Measurements from ENCODE around the gene UBE2G2. TPM values are rescaled to one million over a fixed set of nuclear protein-coding genes. Genes with fewer than 3 reads are reported as not detected.

Gene UBE2G2
- total RNA-seq, 1 experiment from 2014 or later, result 68.9 TPM

- no peak for DNase-seq (ENCODE audit: low spot score)
Measured at GRCh38 chr21:44815852-44816628, 14.4 kb upstream of the UBE2G2 start.

- no peak for DNase-seq (ENCODE audit: low spot score)
Measured at GRCh38 chr21:44815225-44815624, 13.6 kb upstream of the UBE2G2 start.

- DNase-seq (ENCODE audit: low spot score), result no peak
Measured at GRCh38 chr21:44814498-44815023, 12.9 kb upstream of the UBE2G2 start.

- no peak for DNase-seq (ENCODE audit: low spot score)
Measured at GRCh38 chr21:44813727-44814126, 12.1 kb upstream of the UBE2G2 start.

GRCh38 chr21:44813149-44813548 is 11.5 kb upstream of the UBE2G2 start:
- no peak for DNase-seq (ENCODE audit: low spot score)

- DNase-seq (ENCODE audit: low spot score), result no peak
Measured at GRCh38 chr21:44812640-44813039, 11.0 kb upstream of the UBE2G2 start.

- no peak for DNase-seq (ENCODE audit: low spot score)
Measured at GRCh38 chr21:44810779-44811178, 9.2 kb upstream of the UBE2G2 start.

GRCh38 chr21:44805859-44806258 is 4.2 kb upstream of the UBE2G2 start:
- no peak for DNase-seq (ENCODE audit: low spot score)

GRCh38 chr21:44805226-44805625 is 3.6 kb upstream of the UBE2G2 start:
- DNase-seq (ENCODE audit: low spot score), result no peak

GRCh38 chr21:44804762-44805161 is 3.1 kb upstream of the UBE2G2 start:
- no peak for DNase-seq (ENCODE audit: low spot score)

GRCh38 chr21:44803651-44804050 is 2.0 kb upstream of the UBE2G2 start:
- DNase-seq (ENCODE audit: low spot score), result no peak

GRCh38 chr21:44802396-44803153 is 955 bp upstream of the UBE2G2 start:
- DNase-seq (ENCODE audit: low spot score), result no peak

- DNase-seq (ENCODE audit: low spot score), result no peak
Measured at GRCh38 chr21:44800971-44801467, 601 bp downstream of the UBE2G2 start.

- no peak for DNase-seq (ENCODE audit: low spot score)
Measured at GRCh38 chr21:44800103-44800502, 1.5 kb downstream of the UBE2G2 start.

- no peak for DNase-seq (ENCODE audit: low spot score)
Measured at GRCh38 chr21:44799646-44800045, 2.0 kb downstream of the UBE2G2 start.

- no peak for DNase-seq (ENCODE audit: low spot score)
Measured at GRCh38 chr21:44797775-44798174, 3.8 kb downstream of the UBE2G2 start.

GRCh38 chr21:44795342-44795741 is 6.3 kb downstream of the UBE2G2 start:
- no peak for DNase-seq (ENCODE audit: low spot score)

- DNase-seq (ENCODE audit: low spot score), result no peak
Measured at GRCh38 chr21:44793592-44794374, 7.8 kb downstream of the UBE2G2 start.

- DNase-seq (ENCODE audit: low spot score), result peak; percentile 53
Measured at GRCh38 chr21:44792702-44793591, 8.7 kb downstream of the UBE2G2 start.

GRCh38 chr21:44791993-44792392 is 9.6 kb downstream of the UBE2G2 start:
- DNase-seq (ENCODE audit: low spot score), result no peak

GRCh38 chr21:44791246-44791645 is 10.4 kb downstream of the UBE2G2 start:
- DNase-seq (ENCODE audit: low spot score), result no peak
